Kidney tubule cell (primary cell): ENCODE data around the gene PTPRD.
A peak's percentile ranks its signal among the peaks of the same experiment; 100 is the strongest.
"Not testable (repeated sequence)": the region's sequence is repeated elsewhere in the genome, so short reads cannot be mapped to it uniquely, and the experiment has no call there.

Experiments used
- DNase-seq: peaks from one replicate; pipeline ENCODE4 v3.0.0-alpha.2; 2018; ENCODE audit warnings: low spot score

Gene PTPRD

DNA sequence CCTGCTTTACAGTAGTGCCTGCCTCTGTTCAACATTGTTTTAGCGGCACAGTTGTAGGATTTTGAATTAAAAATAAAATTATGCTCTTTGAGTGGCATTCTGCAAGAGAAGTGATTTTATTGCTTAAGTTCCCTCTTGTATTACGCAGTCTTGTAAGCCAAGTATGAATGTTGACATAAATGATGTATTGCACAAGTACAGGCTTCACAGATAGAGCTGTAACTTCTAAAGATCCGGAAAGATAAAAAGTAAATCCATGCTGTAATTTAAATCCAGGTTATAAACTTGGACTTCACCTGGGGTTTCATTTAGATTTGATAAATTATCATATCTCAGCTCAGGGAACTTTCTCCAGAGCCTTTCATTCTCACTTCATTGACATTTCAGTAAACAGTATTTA is 1114.7 kb downstream of the PTPRD start:
- DNase-seq = no peak

- no peak for DNase-seq
Observed at GRCh38 chr9:9494336-9494735, 1118.5 kb downstream of the PTPRD start.

GRCh38 chr9:9492506-9492905 is 1120.3 kb downstream of the PTPRD start:
- DNase-seq = no peak

DNA sequence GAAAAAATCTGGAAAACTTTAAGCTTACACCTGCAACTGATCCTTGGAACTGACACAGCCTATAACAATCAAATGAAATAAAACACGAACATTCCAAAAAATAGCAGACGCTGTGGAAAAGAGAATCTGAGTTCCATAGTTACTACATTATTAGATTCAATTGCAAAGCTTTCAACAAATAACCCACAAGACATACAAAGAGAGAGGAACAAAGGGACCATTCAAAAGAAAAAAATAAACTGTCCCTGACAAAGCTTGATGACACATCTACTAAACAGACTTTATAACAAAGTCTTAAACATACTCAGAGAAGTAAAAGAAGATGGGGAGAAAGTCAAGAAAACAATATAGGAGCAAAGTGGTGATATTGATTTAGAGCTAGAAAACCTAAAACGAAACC is 1123.6 kb downstream of the PTPRD start:
- no peak for DNase-seq

- DNase-seq = no peak
Observed at GRCh38 chr9:9483175-9483574, 1129.6 kb downstream of the PTPRD start.

GRCh38 chr9:9478741-9479140 is 1134.1 kb downstream of the PTPRD start:
- DNase-seq = no peak

DNA sequence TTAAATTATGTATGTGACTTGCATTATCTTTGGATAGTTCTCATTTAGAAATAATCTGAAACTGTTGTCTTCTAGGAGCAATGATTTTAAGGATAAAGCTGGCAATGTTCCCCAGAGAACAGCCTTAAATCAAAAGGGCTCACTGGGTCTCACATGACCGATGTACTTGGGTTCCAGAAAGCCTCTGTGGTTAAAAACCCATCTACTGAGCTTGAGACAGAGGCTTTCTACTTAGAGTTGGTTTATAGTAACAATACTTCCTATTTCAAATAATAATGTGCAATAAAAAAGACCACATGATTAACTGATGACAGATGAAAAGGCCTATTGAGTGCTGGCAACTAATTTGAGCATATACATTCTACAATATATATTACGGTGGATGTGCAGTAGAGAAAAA is 1143.5 kb downstream of the PTPRD start:
- no peak for DNase-seq

DNA sequence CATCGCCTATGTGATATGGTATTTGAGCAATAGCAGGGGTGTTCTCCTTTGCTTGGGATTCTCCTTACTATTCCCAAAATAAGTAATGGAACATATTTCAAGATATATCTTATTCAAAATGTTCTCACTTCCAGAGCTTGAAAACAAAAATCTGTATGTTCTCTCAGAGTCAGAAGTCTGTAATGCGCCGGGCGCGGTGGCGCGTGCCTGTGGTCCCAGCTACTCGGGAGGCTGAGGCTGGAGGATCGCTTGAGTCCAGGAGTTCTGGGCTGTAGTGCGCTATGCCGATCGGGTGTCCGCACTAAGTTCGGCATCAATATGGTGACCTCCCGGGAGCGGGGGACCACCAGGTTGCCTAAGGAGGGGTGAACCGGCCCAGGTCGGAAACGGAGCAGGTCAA is 1170.9 kb downstream of the PTPRD start:
- not testable (repeated sequence) for DNase-seq

DNA sequence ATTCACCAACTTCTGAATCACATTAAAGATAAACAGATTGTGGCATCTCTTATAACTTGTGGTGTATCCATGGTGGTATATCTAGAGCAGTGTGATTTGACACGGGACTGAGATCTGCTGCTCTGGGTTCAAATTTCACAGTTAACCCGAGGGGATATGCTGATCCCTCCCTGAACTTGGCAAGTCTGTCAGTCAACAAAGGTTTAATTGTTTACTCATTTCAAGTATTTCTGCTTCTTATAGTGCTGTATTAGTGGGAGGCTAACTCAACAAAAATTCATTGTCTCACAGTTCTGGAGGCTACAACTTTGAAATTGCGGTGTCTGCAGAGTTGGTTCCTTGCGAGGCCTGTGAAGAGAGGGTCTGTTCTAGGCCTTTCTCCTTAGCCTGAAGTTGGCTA is 1175.2 kb downstream of the PTPRD start:
- no peak for DNase-seq

DNA sequence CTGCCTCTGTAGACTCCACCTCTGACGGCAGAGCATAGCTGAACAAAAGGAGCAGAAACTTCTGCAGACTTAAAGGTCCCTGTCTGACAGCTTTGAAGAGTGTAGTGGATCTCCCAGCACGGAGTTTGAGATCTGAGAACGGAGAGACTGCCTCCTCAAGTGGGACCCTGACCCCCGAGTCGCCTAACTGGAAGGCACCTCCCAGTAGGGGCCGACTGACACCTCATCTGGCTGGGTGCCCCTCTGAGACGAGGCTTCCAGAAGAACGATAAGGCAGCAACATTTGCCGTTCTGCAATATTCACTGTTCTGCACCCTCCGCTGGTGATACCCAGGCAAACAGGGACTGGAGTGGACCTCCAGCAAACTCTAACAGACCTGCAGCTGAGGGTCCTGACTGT is 1186.3 kb downstream of the PTPRD start:
- DNase-seq = not testable (repeated sequence)

DNA sequence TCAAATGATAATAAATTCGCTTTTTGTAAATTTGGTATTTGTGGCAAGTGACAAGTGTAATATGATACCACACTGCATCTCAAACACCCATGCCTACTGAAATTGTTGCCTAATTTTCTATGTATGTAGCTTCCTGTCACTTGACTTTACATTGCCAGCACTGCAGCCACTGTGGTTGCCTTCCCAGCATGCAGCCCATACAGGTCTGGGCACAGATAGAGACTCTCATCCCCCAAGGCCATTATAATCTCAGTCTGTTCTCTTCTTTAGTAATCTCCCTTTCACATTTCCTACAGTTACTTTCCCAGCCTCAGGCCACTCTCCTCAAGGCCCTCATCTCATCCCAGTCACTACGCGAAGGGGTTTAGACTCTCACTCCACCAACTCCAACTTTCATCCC is 1200.6 kb downstream of the PTPRD start:
- no peak for DNase-seq

GRCh38 chr9:9410736-9411135 is 1202.1 kb downstream of the PTPRD start:
- DNase-seq = no peak

GRCh38 chr9:9399982-9400381 is 1212.8 kb downstream of the PTPRD start:
- no peak for DNase-seq

DNA sequence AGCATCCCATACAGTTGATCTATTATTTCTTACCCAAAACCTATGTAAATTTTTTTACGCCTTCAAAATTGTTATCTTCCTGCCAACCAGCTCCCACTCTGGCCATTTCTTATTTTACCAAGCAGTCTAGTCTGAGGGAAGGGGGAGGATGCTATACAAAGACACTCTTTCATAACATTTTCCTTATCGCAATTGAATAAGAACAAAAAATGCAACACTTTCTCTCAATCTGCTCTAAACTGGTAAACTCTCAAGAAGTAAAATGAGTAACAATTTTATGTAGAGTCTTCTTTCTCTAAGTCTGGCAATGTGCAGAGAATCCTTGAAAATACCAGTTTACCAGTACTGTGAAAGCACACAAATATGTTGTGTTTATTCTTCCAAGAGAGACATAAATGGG is 1216.3 kb downstream of the PTPRD start:
- DNase-seq = no peak

- DNase-seq = no peak
Observed at GRCh38 chr9:9395539-9395938, 1217.3 kb downstream of the PTPRD start.

DNA sequence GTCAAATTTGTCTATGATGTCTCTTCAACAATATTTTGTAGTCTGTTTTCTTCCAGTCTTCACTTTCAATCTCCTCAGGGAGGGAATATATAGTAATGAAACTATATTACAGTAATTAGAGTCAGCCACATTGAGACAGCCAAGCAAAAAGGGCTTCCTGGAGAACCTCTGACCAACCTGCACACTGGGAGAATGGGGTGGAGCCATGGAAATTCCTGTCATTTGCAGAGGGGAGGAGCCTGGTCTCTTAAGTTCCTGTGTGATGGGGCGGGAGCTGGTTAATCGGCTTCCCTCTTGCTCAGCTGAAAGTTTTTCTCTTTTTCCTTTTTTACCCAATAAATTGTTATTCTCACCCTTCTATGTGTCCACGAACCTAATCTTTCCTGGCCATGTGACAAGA is 1220.0 kb downstream of the PTPRD start:
- DNase-seq = no peak

DNA sequence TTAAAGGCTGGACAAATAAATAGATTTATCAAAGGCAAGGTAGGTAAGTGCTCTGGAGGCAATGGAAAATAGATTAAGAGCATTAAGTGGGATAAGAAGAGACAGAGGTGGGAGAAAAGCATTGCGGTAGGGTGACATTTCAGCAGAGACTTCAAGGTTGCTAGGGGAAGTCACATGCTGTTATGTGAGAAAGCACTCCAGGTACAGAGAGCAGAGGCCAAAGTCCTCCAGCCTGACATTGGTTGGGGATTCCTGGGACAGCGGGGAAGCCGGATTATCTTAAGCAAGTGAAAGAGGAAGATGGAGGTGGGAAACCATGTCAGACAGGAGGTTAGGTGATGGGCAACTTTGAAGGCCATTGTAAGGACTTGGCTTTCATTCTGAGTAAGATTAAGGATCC is 1222.9 kb downstream of the PTPRD start:
- DNase-seq = no peak

DNA sequence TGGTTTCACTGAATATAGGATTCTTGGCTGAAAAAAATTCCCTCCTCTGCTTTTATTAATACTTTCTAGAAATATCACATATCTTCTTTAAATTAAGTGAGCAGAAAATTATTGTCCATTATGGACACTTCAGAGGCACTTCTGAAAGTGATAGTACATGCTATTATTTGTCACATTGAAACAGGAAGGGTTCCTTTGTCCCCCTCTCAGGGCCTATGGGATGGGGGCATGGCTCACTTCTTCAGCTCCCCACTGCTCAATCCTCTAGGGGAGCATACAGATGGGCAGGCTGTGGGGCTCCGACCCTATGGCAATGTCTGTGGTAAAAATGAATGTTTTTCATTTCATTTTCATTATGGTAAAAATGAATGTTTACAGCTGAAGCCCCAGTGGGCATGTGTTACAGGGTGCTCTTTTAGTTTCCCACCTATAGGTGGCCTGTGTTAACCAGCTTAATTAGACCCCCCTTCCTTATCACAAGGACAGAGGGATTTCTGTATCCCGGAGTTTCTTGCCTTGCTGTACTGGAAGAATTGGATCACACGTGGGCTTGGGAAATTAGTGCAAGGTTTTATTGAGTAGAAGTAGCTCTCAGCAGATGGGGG is 1225.2 kb downstream of the PTPRD start:
- no peak for DNase-seq

GRCh38 chr9:9362332-9362731 is 1250.5 kb downstream of the PTPRD start:
- DNase-seq = no peak

DNA sequence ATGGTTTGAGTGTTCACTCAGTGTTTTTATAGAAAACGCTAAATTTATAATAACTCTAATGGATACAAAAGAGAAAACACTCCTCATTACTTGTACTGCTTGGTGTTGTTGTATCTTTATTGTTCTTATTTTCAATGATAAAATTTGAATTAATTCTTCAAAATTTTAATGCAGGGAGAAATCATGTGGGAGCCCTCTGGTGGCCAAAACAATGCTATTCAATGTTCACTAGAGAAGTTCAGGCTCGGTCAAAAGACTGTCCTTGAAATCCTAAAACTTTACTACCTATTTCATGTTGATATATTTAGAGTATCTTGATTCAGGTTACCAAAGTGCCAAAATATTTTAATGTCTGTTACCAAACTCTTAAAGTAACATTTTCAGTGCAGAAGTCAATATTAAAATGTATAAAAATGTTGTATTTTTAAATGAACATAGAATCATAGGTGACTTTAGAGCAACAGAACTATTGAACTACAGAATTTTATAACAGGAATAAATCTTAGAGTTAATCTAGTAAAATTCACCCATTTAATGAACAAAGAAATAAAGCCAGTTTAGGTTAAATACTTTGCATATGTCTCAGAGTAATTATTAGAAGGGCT is 1259.8 kb downstream of the PTPRD start:
- DNase-seq = peak; percentile 4

DNA sequence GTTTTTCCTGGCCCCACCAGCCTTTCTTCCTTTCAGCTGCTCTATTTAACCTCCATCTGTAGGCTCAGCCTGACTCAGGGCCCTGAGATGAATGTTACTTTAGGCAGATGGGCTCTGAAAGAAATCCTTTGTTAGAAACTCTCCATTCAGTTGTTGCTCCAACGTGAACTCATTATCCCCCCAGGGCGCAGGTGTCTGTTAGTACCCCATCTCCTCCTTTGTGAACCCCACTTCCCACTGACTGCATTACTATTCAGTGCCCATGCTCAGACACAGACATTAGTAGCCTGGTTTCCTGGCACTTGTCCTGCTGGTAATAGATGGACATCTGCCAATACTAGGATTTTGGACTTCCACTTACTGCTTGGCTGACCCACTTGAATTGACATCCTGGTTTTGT is 1271.6 kb downstream of the PTPRD start:
- no peak for DNase-seq

GRCh38 chr9:9337129-9337528 is 1275.7 kb downstream of the PTPRD start:
- DNase-seq = no peak

DNA sequence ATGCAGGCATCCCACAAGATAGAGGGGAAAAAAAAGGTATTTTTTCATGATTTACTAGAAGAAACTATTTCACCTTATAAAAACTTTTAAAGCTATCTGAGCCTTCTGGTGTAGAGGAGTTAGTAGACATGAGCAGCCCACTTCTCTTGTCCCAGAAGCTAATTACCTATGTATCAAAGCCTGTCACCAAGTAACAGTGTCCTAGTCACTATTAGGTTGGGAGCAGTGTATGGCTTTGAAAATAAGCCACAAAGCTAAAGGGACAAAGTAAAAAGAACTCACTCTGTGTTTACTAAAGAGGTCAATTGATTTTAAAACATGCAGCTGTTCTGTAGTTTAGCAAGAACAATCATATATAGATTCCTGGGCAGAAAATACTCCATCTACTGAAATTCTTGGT is 1286.1 kb downstream of the PTPRD start:
- DNase-seq = no peak

DNA sequence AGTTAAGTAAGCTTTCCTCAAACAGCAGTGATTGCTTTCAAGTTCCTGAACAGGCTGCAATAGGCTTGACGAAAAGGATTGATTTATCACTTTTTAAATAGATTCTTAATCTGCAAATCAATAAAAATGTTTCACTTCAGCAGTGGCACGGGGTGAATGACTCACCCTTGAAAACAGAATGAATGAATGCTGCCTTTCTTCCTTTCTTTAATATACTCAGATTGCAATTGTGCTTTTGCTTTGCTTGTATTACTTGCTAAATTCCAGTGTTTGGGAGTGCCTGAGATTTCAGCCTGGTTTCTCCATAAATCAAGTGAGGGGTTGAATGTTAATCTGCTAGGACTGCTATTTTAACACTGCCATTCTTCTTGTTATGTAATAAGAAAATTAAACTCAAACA is 1293.8 kb downstream of the PTPRD start:
- no peak for DNase-seq
